ENCODE measurements around the gene VPS51. TPM values are rescaled to one million over a fixed set of nuclear protein-coding genes. Genes with fewer than 3 reads are reported as not detected.

The VPS51 gene
- polyA plus RNA-seq, 1 donor (not counting 4 experiments of a cell fraction or from before 2014, with no cell fraction given): 43.1 TPM

DNA sequence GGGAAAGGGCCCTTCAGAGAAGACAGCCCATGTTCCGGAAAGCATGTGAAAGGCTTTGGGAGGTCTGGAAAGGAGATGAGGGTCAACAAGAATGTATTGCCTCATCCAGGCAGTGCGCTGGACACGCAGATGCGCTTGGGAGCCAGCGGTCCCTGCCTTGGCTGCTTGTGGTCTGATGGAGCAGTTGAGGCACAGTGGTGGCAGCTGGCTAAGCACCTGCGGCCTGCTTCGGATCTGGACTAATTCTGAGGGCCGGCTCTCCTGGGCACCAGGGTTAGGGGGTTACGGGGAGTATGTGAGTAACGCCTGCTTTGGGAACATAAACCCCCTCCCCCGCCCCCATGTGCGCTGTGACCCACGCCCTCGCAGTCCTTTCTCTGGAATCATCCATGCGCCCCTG lies 11.1 kb downstream of the VPS51 start:
- dilution Hi-C loops (cut with MboI; ENCODE audit: extremely low pct_ligation_motif_present, low sequenced_read_pairs): no loop called here
- Histone ChIP-seq H3K4me1 (ENCODE audit: control insufficient read depth, extremely low read depth, insufficient read depth, low read length) (peaks cover 8% of the 10 kb centered on the region), H3K27me3 (ENCODE audit: control insufficient read depth, extremely low read depth, insufficient read depth, low read length) (no peaks in the 10 kb centered on the region), H3K4me3 (ENCODE audit: control insufficient read depth in 2 of 3, extremely low read depth in 1 of 3, insufficient read depth in 2 of 3, low read depth in 1 of 3, low read length in 3 of 3) (no peak overlapping the region), H4K20me1 (ENCODE audit: control insufficient read depth, extremely low read depth, insufficient read depth, low read length) (no peaks in the 10 kb centered on the region), H3K9me1 (ENCODE audit: control insufficient read depth, extremely low read depth, insufficient read depth, low read length) (no peaks in the 10 kb centered on the region), H3K9ac (ENCODE audit: control insufficient read depth, extremely low read depth, insufficient read depth, low read length) (no peak overlapping the region), H3K9me3 (ENCODE audit: control insufficient read depth, low read depth, low read length) (no peaks in the 10 kb centered on the region), H3K79me2 (ENCODE audit: control insufficient read depth, insufficient read depth, low read length) (peaks cover 2% of the 10 kb centered on the region), H3K36me3 (ENCODE audit: control insufficient read depth in 2 of 2, extremely low read depth in 1 of 2, insufficient read depth in 2 of 2, low read length in 2 of 2) (peaks cover 10 to 14% of the 10 kb centered on the region in 2 experiments), H2AFZ (ENCODE audit: control insufficient read depth, low read length) (no peak overlapping the region), H3K4me2 (ENCODE audit: control insufficient read depth, extremely low read depth, insufficient read depth, low read depth, low read length) (no peak overlapping the region), H3K27ac (ENCODE audit: control insufficient read depth, insufficient read depth, low read length) (no peak overlapping the region)
- DNase-seq (ENCODE audit: low read depth, low spot score) (no peak), FAIRE-seq (no peak)
- TF ChIP-seq, protein P1, sequence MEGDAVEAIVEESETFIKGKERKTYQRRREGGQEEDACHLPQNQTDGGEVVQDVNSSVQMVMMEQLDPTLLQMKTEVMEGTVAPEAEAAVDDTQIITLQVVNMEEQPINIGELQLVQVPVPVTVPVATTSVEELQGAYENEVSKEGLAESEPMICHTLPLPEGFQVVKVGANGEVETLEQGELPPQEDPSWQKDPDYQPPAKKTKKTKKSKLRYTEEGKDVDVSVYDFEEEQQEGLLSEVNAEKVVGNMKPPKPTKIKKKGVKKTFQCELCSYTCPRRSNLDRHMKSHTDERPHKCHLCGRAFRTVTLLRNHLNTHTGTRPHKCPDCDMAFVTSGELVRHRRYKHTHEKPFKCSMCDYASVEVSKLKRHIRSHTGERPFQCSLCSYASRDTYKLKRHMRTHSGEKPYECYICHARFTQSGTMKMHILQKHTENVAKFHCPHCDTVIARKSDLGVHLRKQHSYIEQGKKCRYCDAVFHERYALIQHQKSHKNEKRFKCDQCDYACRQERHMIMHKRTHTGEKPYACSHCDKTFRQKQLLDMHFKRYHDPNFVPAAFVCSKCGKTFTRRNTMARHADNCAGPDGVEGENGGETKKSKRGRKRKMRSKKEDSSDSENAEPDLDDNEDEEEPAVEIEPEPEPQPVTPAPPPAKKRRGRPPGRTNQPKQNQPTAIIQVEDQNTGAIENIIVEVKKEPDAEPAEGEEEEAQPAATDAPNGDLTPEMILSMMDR (optimal IDR thresholded peaks at IDR 0.05 in 1 of 3, IDR thresholded peaks at IDR 0.05 in 1 of 3, conservative IDR thresholded peaks at IDR 0.05 in 1 of 3; ENCODE audit: extremely low read depth in 1 of 3, insufficient read depth in 2 of 3, low read length in 3 of 3): no peak
- TF ChIP-seq EZH2 (IDR thresholded peaks at IDR 0.05; ENCODE audit: low read length): no peak

DNA sequence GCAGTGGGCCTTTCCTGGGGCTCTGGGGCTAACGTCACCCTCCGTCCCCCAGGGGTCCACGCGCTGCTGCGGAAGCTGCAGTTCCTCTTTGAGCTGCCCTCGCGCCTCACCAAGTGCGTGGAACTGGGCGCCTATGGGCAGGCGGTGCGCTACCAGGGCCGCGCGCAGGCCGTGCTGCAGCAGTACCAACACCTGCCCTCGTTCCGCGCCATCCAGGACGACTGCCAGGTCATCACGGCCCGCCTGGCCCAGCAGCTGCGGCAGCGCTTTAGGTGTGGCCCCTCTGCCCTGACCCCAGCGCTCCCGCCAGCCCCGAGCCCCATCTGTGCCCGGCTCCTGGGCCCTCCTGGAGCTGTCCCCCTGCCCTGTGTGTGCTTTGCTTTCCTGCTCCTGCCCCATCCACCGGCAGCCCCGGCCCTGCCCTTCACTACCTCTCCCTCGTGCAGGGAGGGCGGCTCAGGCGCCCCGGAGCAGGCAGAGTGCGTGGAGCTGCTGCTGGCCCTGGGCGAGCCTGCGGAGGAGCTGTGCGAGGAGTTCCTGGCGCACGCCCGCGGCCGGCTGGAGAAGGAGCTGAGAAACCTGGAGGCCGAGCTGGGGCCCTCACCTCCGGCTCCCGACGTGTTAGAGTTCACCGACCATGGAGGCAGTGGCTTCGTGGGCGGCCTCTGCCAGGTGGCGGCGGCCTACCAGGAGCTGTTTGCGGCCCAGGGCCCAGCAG lies 11.9 kb downstream of the VPS51 start:
- Histone ChIP-seq H3K27ac (ENCODE audit: control insufficient read depth, insufficient read depth, low read length) (no peak overlapping the region), H3K9ac (ENCODE audit: control insufficient read depth, extremely low read depth, insufficient read depth, low read length) (no peak overlapping the region), H3K4me2 (ENCODE audit: control insufficient read depth, extremely low read depth, insufficient read depth, low read depth, low read length) (no peak overlapping the region), H3K79me2 (ENCODE audit: control insufficient read depth, insufficient read depth, low read length) (peaks cover 2% of the 10 kb centered on the region), H2AFZ (ENCODE audit: control insufficient read depth, low read length) (no peak overlapping the region), H3K4me3 (ENCODE audit: control insufficient read depth in 2 of 3, extremely low read depth in 1 of 3, insufficient read depth in 2 of 3, low read depth in 1 of 3, low read length in 3 of 3) (no peak overlapping the region), H4K20me1 (ENCODE audit: control insufficient read depth, extremely low read depth, insufficient read depth, low read length) (no peaks in the 10 kb centered on the region), H3K4me1 (ENCODE audit: control insufficient read depth, extremely low read depth, insufficient read depth, low read length) (peaks cover 15% of the 10 kb centered on the region), H3K36me3 (ENCODE audit: control insufficient read depth in 2 of 2, extremely low read depth in 1 of 2, insufficient read depth in 2 of 2, low read length in 2 of 2) (peaks cover 9 to 14% of the 10 kb centered on the region in 2 experiments), H3K9me1 (ENCODE audit: control insufficient read depth, extremely low read depth, insufficient read depth, low read length) (no peaks in the 10 kb centered on the region), H3K9me3 (ENCODE audit: control insufficient read depth, low read depth, low read length) (no peaks in the 10 kb centered on the region), H3K27me3 (ENCODE audit: control insufficient read depth, extremely low read depth, insufficient read depth, low read length) (no peaks in the 10 kb centered on the region)
- dilution Hi-C loops (cut with MboI; ENCODE audit: extremely low pct_ligation_motif_present, low sequenced_read_pairs): no loop called here
- no peak for TF ChIP-seq EZH2 (IDR thresholded peaks at IDR 0.05; ENCODE audit: low read length)
- TF ChIP-seq, protein P1 (optimal IDR thresholded peaks at IDR 0.05 in 1 of 3, IDR thresholded peaks at IDR 0.05 in 1 of 3, conservative IDR thresholded peaks at IDR 0.05 in 1 of 3; ENCODE audit: extremely low read depth in 1 of 3, insufficient read depth in 2 of 3, low read length in 3 of 3): no peak
- FAIRE-seq (no peak), DNase-seq (ENCODE audit: low read depth, low spot score) (no peak)
